Mesendoderm (in vitro differentiated cells): ENCODE measurements around the gene MCTP2.

Experiments used
- DNase-seq: peaks from one replicate; pipeline ENCODE4 v3.0.0; 2013
- H2AK5ac ChIP-seq: 2 replicates; pipeline ENCODE4 v1.6.1; 2013; ENCODE audit warnings: low read length, inconsistent platforms
- H2BK120ac ChIP-seq: 2 replicates; pipeline ENCODE4 v1.6.1; 2013; ENCODE audit warnings: low read depth, mild to moderate bottlenecking, low read length, moderate library complexity, mixed read lengths
- H2BK15ac ChIP-seq: replicated peaks from 2 replicates; pipeline ENCODE4 v1.6.1; 2013; ENCODE audit warnings: low read depth, mild to moderate bottlenecking, moderate library complexity
- H2BK5ac ChIP-seq: 2 replicates; pipeline ENCODE4 v1.6.1; 2013; ENCODE audit warnings: low read length, inconsistent platforms
- H3K18ac ChIP-seq: 2 replicates; pipeline ENCODE4 v1.6.1; 2013; ENCODE audit warnings: mild to moderate bottlenecking, low read length, mixed read lengths
- H3K23ac ChIP-seq: one replicate; pipeline ENCODE4 v1.6.1; 2013; ENCODE audit warnings: low read length
- H3K27ac ChIP-seq: 2 replicates; pipeline ENCODE4 v1.5.1; 2013; ENCODE audit warnings: low read depth, mild to moderate bottlenecking, inconsistent platforms, low read length, moderate library complexity
- H3K27me3 ChIP-seq: 2 replicates; pipeline ENCODE4 v1.6.1; 2013; ENCODE audit warnings: low read length, control low read depth, mild to moderate bottlenecking, inconsistent platforms; ENCODE audit not compliant: insufficient read depth, poor library complexity
- H3K36me3 ChIP-seq: 2 replicates; pipeline ENCODE4 v1.6.1; 2013; ENCODE audit warnings: low read length, inconsistent platforms; ENCODE audit not compliant: control insufficient read depth, insufficient read depth
- H3K4ac ChIP-seq: one replicate; pipeline ENCODE4 v1.6.1; 2013; ENCODE audit warnings: low read depth, mild to moderate bottlenecking, low read length, moderate library complexity
- H3K4me1 ChIP-seq: 2 replicates; pipeline ENCODE4 v1.6.1; 2013; ENCODE audit warnings: low read depth, low read length, inconsistent platforms; ENCODE audit not compliant: control insufficient read depth
- H3K4me2 ChIP-seq: 2 replicates; pipeline ENCODE4 v1.6.1; 2013; ENCODE audit warnings: low read length
- H3K4me3 ChIP-seq: 2 replicates; pipeline ENCODE4 v1.5.1; 2013; ENCODE audit warnings: mild to moderate bottlenecking, low read length
- H3K56ac ChIP-seq: one replicate; pipeline ENCODE4 v1.6.1; 2013; ENCODE audit warnings: low read length
- H3K79me1 ChIP-seq: 2 replicates; pipeline ENCODE4 v1.6.1; 2013; ENCODE audit warnings: low read length, inconsistent platforms
- H3K79me2 ChIP-seq: 2 replicates; pipeline ENCODE4 v1.6.1; 2013; ENCODE audit warnings: mild to moderate bottlenecking, low read length; ENCODE audit not compliant: control insufficient read depth, insufficient read depth
- H3K9ac ChIP-seq: 2 replicates; pipeline ENCODE4 v1.6.1; 2013; ENCODE audit warnings: low read length, inconsistent platforms
- H4K5ac ChIP-seq: one replicate; pipeline ENCODE4 v1.6.1; 2013; ENCODE audit warnings: low read length
- H4K8ac ChIP-seq: one replicate; pipeline ENCODE4 v1.6.1; 2013; ENCODE audit warnings: low read depth, mild to moderate bottlenecking, control low read depth, low read length, moderate library complexity
- WGBS: extraction: QIAGEN DNeasy Blood & Tissue Kit; methylation state at CpG from one replicate; pipeline ENCODE4 v1.1.7; 2013; ENCODE audit warnings: low lambda C conversion rate, missing lambda C conversion rate; ENCODE audit not compliant: insufficient coverage; ENCODE audit errors: extremely low coverage; 5-methylcytosine and 5-hydroxymethylcytosine counted together

Gene MCTP2

GRCh38 chr15:94523873-94524272 lies 292.5 kb downstream of the MCTP2 start:
- Histone ChIP-seq H3K4me1 (no peaks in the 10 kb centered on the region), H2BK15ac (no peak overlapping the region), H4K5ac (no peak overlapping the region), H3K9ac (no peak overlapping the region), H3K23ac (no peak overlapping the region), H3K79me2 (no peaks in the 10 kb centered on the region), H3K18ac (no peak overlapping the region), H3K4ac (no peak overlapping the region), H3K4me3 (no peak overlapping the region), H4K8ac (no peak overlapping the region), H3K79me1 (no peaks in the 10 kb centered on the region), H2AK5ac (no peak overlapping the region), H2BK5ac (no peak overlapping the region), H3K36me3 (no peaks in the 10 kb centered on the region), H2BK120ac (no peak overlapping the region), H3K27ac (no peak overlapping the region), H3K27me3 (no peaks in the 10 kb centered on the region), H3K4me2 (no peak overlapping the region), H3K56ac (no peak overlapping the region)
- no CpG with 5 or more reads among the region's 11 CpGs for WGBS
- DNase-seq: no peak

- Histone ChIP-seq H3K9ac (no peak overlapping the region), H3K18ac (no peak overlapping the region), H3K79me1 (no peaks in the 10 kb centered on the region), H3K23ac (no peak overlapping the region), H3K27ac (no peak overlapping the region), H2AK5ac (no peak overlapping the region), H3K4me2 (no peak overlapping the region), H4K8ac (no peak overlapping the region), H2BK5ac (no peak overlapping the region), H3K79me2 (no peaks in the 10 kb centered on the region), H3K4me1 (no peaks in the 10 kb centered on the region), H2BK15ac (no peak overlapping the region), H3K4me3 (no peak overlapping the region), H3K56ac (no peak overlapping the region), H3K27me3 (no peaks in the 10 kb centered on the region), H3K4ac (no peak overlapping the region), H4K5ac (no peak overlapping the region), H3K36me3 (no peaks in the 10 kb centered on the region), H2BK120ac (no peak overlapping the region)
- no CpG with 5 or more reads among the region's 2 CpGs for WGBS
- DNase-seq: peak; percentile 17
These were observed 293.2 kb downstream of the MCTP2 start for GRCh38 chr15:94524565-94524964.

GRCh38 chr15:94526071-94526689 lies 294.8 kb downstream of the MCTP2 start:
- WGBS: no CpG with 5 or more reads among the region's 5 CpGs
- H2BK15ac ChIP-seq: no peak overlapping the region
- no peak overlapping the region for H4K5ac ChIP-seq
- H3K23ac ChIP-seq: no peak overlapping the region
- no peak overlapping the region for H2AK5ac ChIP-seq
- peak; percentile 73 for DNase-seq
- H4K8ac ChIP-seq: no peak overlapping the region
- H3K9ac ChIP-seq: no peak overlapping the region
- H3K4me1 ChIP-seq: no peaks in the 10 kb centered on the region
- H3K4me2 ChIP-seq: no peak overlapping the region
- no peaks in the 10 kb centered on the region for H3K27me3 ChIP-seq
- H3K27ac ChIP-seq: no peak overlapping the region
- H3K79me1 ChIP-seq: no peaks in the 10 kb centered on the region
- H3K36me3 ChIP-seq: no peaks in the 10 kb centered on the region
- H3K79me2 ChIP-seq: no peaks in the 10 kb centered on the region
- no peak overlapping the region for H3K4me3 ChIP-seq
- H3K56ac ChIP-seq: no peak overlapping the region
- no peak overlapping the region for H3K4ac ChIP-seq
- H3K18ac ChIP-seq: no peak overlapping the region
- H2BK120ac ChIP-seq: no peak overlapping the region
- no peak overlapping the region for H2BK5ac ChIP-seq

GRCh38 chr15:94532226-94532625 lies 300.9 kb downstream of the MCTP2 start:
- Histone ChIP-seq H3K56ac (peak overlapping the region; percentile 22), H3K9ac (no peak overlapping the region)
- whole genome bisulfite sequencing: no CpG with 5 or more reads among the region's 3 CpGs

More at GRCh38 chr15:94532226-94532625, 300.9 kb downstream of the MCTP2 start:
- Histone ChIP-seq H3K36me3 (no peaks in the 10 kb centered on the region), H2BK5ac (no peak overlapping the region), H3K4me3 (no peak overlapping the region), H3K4me1 (peaks cover 12% of the 10 kb centered on the region), H3K79me2 (no peaks in the 10 kb centered on the region), H2BK15ac (no peak overlapping the region), H4K5ac (no peak overlapping the region), H3K79me1 (no peaks in the 10 kb centered on the region), H3K18ac (no peak overlapping the region), H3K4me2 (no peak overlapping the region), H3K27ac (peak overlapping the region; percentile 23), H3K4ac (no peak overlapping the region), H3K23ac (no peak overlapping the region), H2AK5ac (no peak overlapping the region), H4K8ac (no peak overlapping the region), H3K27me3 (no peaks in the 10 kb centered on the region), H2BK120ac (no peak overlapping the region)
- peak; percentile 46 for DNase-seq
